ENCODE measurements around the gene LRRC74B.
"Not testable (repeated sequence)": the region's sequence is repeated elsewhere in the genome, so short reads cannot be mapped to it uniquely, and the experiment has no call there.

The LRRC74B gene, protein sequence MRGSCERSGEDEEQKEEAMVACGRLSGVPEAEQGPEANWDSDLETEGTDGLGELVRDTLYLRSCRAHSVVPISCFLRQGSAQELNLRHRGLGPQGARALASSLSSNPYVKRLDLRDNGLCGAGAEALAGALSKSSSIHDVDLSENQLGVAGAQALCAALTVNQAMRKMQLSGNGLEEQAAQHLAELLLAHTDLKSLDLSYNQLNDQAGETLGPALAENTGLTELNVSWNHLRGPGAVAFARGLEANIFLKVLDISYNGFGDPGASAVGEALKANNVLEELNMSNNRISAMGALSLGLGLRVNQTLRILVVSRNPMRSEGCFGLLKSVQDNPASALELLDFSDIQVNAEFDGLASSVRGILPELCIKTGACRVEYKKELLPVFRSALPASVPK

DNA sequence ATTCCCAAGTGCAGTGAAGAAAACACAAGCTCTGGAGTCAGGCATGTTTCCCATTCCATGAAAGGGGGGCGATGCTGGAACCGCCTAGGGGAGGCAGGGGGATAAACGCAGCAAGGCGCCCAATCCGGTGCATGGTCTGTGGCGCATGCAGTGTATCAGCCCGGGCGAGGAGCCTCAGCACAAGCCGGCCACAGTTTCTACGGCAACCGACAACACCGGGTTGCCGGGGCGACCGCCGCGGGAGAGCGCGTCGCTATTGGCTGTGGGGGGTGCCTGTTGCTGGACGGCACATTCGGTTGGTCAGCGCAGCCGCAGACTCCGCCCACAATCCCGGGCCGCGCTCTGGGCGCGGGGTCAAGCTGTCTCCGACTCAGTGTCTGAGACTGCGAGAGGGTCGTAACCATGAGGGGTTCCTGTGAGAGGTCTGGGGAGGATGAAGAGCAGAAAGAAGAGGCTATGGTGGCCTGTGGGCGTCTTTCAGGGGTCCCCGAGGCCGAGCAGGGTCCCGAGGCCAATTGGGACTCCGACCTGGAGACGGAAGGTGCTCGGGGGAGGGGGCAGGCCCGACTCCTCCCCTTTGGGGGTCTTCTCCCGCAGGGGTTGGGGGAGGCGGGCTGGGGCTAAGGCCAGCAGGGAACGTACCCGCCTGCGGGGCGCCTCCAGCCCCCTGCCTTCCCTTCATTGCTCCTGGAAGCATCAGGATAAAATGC lies at the start of gene LRRC74B:
TSS of gene LRRC74B (plus strand) at position 362 of the 710 bp plus-strand sequence. CDS start at position 403, 41 bp downstream.
- peak; percentile 41 to 48 for DNase-seq

GRCh38 chr22:20996031-20996410 lies 49.7 kb upstream of the LRRC74B start:
- DNase-seq, result no peak

DNA sequence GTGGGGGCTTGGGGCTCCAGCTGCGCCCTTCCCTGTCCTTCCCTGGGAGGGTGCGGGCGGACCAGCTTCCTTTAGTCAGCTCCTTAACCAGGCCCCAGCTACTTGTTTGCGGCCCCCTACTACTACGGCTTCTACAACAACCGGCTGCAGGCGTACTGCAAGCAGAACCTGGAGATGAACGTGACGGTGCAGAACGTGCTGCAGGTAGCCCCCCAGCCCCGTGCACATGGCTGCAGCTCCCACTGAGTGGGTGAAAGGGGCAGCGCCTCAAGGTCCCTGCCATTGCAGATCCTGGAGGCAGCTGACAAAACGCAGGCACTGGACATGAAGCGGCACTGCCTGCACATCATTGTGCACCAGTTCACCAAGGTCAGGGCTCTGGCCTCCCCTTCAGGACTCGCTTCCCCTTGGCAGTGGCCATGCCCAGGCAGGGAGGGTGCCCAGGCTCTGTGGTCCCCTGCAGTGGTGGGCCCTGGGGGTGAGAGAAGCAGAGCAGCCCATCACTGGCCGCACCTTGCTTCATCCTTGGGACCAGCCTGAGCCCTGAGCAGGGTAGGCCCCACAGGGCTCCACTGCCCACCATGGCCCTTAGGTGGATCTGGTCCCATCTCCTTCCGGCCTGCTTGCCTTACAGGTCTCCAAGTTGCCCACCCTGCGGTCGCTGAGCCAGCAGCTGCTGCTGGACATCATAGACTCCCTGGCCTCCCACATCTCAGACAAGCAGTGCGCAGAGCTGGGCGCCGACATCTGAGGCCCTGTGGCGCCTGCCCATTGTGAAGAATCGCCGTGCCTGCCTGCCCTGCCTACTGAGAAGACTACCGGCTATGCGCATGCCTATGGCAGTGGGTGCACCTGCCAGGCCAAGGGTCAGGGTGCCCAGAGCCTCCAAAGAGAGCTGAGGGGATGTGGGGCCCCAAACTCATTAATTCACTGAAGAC lies 48.9 kb upstream of the LRRC74B start:
- no peak for DNase-seq

GRCh38 chr22:20997536-20998257 lies 48.0 kb upstream of the LRRC74B start:
- no peak for DNase-seq

- DNase-seq, result no peak
Measured at GRCh38 chr22:20998411-20999336, 47.1 kb upstream of the LRRC74B start.

DNA sequence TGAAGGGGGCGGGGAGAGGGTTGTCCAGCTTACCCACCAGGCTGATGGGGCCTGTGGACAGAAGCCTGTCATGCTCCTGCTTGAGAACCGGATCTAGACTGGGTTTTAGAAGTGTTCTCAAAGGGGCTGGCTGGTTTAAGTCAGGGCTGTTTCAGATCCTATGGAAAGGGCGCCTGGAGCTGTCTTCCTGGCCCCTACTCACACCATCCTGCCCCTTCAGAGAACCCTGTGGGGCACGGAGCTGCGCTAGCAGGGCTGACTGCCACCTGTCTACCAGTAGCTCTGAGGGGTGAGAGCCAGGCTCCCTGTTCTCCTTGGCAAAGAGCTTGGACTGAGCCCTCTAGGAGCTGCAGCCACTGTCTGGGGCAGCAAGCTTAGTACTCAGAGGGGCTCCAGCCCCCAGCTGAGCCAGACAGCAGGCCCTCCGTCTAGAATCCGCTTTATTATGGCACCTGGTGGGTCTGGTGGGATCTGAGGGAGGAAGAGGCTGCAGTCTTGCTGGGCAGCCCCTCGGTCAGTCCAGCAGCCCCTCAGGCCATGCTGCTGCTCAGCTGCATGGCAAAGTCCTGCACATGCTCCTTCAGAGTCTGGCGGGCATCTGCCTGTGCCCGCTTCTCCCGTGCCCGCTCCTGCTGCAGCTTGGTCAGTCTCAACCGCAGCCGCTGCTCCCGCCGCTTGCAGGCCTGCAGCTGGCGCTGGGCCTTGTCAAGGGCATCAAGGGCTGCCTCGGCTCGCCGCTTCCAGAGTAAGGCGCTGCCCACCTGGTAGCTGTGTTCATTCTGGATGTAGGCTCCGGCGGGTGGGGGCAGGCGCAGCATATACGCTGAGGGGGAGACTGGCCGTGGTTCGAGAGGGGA lies 46.2 kb upstream of the LRRC74B start:
- DNase-seq, result no peak

- DNase-seq, result no peak
Measured at GRCh38 chr22:21000207-21000986, 45.3 kb upstream of the LRRC74B start.

DNA sequence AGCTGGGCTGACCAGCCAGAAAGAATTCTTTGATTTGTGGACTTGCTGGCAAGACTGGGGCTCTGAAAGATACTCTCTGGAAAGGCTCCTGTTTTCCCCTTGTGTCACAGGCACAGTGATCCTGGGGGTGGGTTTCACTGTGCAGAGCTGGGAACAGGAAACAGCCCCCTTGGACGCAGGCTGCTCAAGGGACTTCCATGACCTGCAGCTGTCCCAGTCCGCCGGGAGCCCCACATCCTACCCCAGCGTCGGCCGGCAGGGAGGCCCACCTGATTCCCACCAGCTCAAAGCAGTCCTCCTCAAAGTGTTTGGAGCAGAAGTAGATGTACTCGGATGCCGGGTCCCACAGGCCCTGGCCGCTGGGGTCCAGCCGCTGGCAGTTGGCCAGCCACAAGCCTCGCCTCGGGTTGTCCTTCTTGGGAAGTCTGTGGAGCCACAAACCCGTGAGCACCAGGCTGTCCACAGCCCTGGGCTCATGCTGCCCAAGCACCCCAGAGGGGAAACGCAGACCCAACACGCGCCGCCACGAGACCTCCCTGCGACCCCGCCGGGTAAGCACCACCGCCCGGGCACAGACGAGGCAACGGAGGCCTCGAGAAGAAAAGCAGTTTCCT lies 44.7 kb upstream of the LRRC74B start:
- DNase-seq, result no peak

DNA sequence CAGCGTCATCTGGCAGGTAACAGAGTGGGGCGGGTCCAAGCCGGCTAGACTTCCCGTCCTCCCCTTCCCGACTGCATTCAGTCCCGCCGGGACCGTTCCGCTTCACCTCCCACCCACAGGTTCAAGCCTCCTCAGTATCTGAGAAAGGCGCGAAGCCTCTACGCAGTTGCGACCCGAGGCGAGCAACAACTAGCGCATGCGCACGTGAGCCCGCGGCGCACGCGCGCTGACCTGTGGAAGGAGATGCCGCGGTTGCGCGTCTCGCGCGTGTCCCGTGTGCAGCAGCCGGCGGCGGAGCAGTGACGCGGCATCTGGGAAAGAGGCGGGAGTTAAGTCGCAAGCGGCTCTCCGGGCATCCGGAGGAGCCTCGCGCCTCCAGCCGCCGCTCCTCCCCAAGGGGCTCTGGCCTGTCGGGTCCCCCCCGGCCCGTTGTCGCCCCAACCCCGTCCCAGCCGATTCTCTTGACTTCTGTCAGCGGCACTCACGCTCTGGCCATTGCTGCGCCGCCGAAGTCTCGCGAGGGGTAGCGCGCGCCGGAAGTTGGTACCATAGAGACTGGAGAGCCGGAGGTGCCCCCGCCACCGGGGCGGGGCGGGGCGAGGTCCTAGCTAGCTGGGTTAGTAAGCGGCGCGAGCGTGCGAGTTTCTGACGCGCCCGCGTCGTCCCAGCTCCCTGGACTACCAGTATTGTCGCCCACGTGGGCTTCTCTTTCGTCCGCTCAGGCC lies 44.0 kb upstream of the LRRC74B start, which contains the start of gene THAP7:
TSS of gene THAP7 (minus strand) at position 518 of the 725 bp plus-strand sequence. CDS start at position 311, 207 bp downstream.
- peak; percentile 97 to 98 for DNase-seq

- no peak for DNase-seq
Measured at GRCh38 chr22:21003782-21004181, 42.0 kb upstream of the LRRC74B start.

DNA sequence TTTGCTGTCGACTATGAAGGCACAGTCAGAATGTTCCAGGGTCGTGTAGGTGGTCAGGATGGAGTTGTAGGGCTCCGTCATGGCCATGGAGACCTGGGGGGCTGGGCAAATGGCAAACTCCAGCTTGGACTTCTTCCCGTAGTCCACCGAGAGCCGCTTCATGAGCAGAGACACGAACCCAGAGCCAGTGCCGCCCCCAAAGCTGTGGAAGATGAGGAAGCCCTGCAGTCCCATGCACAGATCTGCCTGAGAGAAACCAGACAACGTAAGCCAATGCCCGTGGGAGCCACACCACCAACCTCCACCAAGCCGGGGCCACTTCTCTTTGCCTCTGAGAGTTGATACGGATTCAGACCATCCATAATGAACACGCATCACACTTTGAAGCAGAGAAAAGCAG lies 36.5 kb upstream of the LRRC74B start:
- DNase-seq, result not testable (repeated sequence)

- no peak for DNase-seq
Measured at GRCh38 chr22:21009638-21010425, 35.9 kb upstream of the LRRC74B start.

DNA sequence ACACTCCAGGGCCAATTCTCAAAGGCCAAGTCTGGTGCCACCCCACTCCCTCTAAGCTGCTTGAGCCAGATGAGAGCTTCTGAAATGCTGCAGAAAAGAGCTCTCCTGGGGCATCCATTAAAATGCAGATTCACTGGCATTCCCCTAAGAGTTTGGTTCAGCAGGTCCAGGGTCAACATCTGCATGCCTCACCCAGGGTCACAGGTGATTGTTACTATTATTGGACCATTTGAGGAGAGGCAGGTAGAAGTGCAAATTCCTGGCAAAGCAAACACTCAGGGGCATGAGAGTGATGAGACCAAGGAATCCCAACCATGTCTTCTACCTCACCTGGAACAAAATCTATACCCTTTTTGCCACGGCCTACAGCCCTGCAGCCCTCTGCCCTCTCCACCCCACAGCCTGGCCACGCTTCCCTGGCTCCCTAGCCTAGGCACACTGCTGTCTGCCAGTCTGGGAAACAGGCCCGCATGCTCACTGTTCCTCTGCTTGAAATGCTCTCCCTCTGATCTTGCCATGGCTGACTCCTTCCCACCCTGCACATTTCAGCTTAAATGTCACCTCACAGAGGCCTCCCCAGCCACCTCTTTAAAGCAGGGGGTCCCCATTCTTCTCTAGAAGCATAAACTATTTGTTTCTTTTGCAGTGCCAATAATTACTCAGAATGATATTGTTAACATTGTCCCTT lies 35.2 kb upstream of the LRRC74B start:
- DNase-seq, result no peak

- DNase-seq, result no peak
Measured at GRCh38 chr22:21012446-21013407, 33.0 kb upstream of the LRRC74B start.

- DNase-seq, result no peak
Measured at GRCh38 chr22:21013657-21014201, 32.0 kb upstream of the LRRC74B start.
